Right lobe of liver (tissue), 4 donors: ENCODE data around the gene WDR49.
"Not testable (repeated sequence)": the region's sequence is repeated elsewhere in the genome, so short reads cannot be mapped to it uniquely, and the experiment has no call there.

Source experiments
- POLR2A ChIP-seq: fragments of 450-650 bp; IDR thresholded peaks from one replicate; pipeline ENCODE4 v1.6.1; 2017; ENCODE audit warnings: antibody characterized with exemption, mild to moderate bottlenecking
- TF ChIP-seq, protein P1 (sequence below), 4 donors: fragments of 200-600 bp in 3 of 4; fragments of 450-650 bp in 1 of 4; IDR thresholded peaks; one replicate each; pipeline versions ENCODE4 v1.5.1 to v1.8.0; 2016 to 2022; ENCODE audit warnings: antibody characterized with exemption in 4 of 4, mild to moderate bottlenecking in 2 of 4
- donor health status: DM: no; HTN: no; CAD: no.
- donor health status: DM: no; HTN: no; CAD: no.
- donor health status: DM: no; HTN: yes; CAD: no.

- not testable (repeated sequence) for TF ChIP-seq POLR2A
- TF ChIP-seq, protein P1, sequence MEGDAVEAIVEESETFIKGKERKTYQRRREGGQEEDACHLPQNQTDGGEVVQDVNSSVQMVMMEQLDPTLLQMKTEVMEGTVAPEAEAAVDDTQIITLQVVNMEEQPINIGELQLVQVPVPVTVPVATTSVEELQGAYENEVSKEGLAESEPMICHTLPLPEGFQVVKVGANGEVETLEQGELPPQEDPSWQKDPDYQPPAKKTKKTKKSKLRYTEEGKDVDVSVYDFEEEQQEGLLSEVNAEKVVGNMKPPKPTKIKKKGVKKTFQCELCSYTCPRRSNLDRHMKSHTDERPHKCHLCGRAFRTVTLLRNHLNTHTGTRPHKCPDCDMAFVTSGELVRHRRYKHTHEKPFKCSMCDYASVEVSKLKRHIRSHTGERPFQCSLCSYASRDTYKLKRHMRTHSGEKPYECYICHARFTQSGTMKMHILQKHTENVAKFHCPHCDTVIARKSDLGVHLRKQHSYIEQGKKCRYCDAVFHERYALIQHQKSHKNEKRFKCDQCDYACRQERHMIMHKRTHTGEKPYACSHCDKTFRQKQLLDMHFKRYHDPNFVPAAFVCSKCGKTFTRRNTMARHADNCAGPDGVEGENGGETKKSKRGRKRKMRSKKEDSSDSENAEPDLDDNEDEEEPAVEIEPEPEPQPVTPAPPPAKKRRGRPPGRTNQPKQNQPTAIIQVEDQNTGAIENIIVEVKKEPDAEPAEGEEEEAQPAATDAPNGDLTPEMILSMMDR (IDR thresholded peaks at IDR 0.05) = not testable (repeated sequence)
These were observed 39.5 kb downstream of the WDR49 start for GRCh38 chr3:167614196-167614595.
